BJ (cell line): ENCODE data around the gene DGKD. TPM values are rescaled to one million over a fixed set of nuclear protein-coding genes. Genes with fewer than 3 reads are reported as not detected.

Source experiments
- CTCF ChIA-PET: fragments of 350-600 bp; formaldehyde crosslinking; extraction: SDS; loops from one replicate; lab custom pipeline; 2021; ENCODE audit warnings: antibody characterized with exemption, inconsistent platforms; lab: Yijun Ruan, JAX
- POLR2A ChIA-PET: fragments of 300-600 bp; sonication (Branson Sonifier 250); formaldehyde crosslinking; extraction: SDS; loops from one replicate; lab custom pipeline; 2021; ENCODE audit warnings: antibody characterized with exemption; lab: Charles Lee
- DNase-seq: peaks from one replicate; pipeline ENCODE4 v3.0.0-alpha.2; 2011; ENCODE audit warnings: low read depth
- H3K27me3 ChIP-seq: 2 replicates; pipeline ENCODE4 v1.6.0; 2011; ENCODE audit warnings: low read length; ENCODE audit not compliant: control insufficient read depth, insufficient read depth
- H3K36me3 ChIP-seq: 2 replicates; pipeline ENCODE4 v1.5.1; 2011; ENCODE audit warnings: low read length; ENCODE audit not compliant: control insufficient read depth, insufficient read depth
- H3K4me3 ChIP-seq: 2 replicates; pipeline ENCODE4 v1.5.1; 2011; ENCODE audit warnings: low read depth, mild to moderate bottlenecking, control low read depth, low read length
- polyA plus RNA-seq: library from polyadenylated mRNA; depleted of rRNA; stranded (reverse); fragments of >200 nt; gene quantifications from 2 replicates; pipeline ENCODE4 v1.2.3, GENCODE V29; 2011
- TF ChIP-seq, protein P1 (sequence below): IDR thresholded peaks from 2 replicates; pipeline ENCODE4 v1.5.1; 2011; ENCODE audit warnings: low read depth, mild to moderate bottlenecking, control low read depth, inconsistent platforms, low read length, moderate library complexity; ENCODE audit not compliant: insufficient read depth

DGKD gene
- polyA plus RNA-seq, 1 experiment = 8.5 TPM

DNA sequence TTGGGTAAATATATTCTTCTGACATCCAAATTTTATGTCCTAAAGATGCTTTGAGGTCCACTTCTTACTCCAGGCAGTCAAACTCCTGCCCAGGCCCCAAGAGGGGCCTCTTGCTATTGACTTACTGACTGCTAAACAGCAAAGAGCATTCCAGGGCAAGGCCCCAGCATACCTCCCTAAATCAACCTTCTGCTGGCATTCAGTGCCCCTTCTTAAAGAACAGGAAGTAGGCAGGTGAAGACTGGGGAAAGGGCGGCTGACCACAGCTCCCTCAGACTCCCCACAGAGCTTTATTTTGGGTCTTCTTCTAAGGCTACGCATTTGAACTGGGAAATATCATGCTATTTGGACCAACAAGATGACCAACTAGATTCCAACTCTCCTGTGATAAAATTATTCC is 143.4 kb downstream of the DGKD start:
- ChIA-PET POLR2A (no interaction called here), CTCF (no interaction called here)
- H3K4me3 ChIP-seq = no peak overlapping the region
- H3K36me3 ChIP-seq = peaks cover 4% of the 10 kb centered on the region
- no peaks in the 10 kb centered on the region for H3K27me3 ChIP-seq
- TF ChIP-seq, protein P1, sequence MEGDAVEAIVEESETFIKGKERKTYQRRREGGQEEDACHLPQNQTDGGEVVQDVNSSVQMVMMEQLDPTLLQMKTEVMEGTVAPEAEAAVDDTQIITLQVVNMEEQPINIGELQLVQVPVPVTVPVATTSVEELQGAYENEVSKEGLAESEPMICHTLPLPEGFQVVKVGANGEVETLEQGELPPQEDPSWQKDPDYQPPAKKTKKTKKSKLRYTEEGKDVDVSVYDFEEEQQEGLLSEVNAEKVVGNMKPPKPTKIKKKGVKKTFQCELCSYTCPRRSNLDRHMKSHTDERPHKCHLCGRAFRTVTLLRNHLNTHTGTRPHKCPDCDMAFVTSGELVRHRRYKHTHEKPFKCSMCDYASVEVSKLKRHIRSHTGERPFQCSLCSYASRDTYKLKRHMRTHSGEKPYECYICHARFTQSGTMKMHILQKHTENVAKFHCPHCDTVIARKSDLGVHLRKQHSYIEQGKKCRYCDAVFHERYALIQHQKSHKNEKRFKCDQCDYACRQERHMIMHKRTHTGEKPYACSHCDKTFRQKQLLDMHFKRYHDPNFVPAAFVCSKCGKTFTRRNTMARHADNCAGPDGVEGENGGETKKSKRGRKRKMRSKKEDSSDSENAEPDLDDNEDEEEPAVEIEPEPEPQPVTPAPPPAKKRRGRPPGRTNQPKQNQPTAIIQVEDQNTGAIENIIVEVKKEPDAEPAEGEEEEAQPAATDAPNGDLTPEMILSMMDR = no peak
- DNase-seq = no peak

DNA sequence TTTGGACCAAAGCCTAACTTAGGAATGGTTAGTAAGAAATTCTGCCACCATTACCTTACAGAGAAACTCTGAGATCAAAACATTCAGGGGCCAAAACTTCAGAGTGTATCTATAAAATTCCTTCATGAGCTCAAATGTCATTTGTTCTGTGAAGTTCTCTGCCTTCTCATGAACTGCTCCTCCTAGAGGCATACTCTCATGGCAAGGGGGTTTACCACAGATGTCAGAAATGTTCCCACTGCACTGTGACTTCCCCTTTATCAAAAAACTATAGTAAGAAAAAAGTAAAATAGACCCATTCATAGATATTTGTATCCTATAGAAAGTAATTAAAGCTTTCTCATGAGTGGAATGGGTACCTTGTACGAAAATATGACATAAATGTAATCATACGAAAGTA is 143.8 kb downstream of the DGKD start:
- H3K4me3 ChIP-seq = no peak overlapping the region
- H3K36me3 ChIP-seq = peaks cover 4% of the 10 kb centered on the region
- POLR2A ChIA-PET = no interaction called here
- TF ChIP-seq, protein P1 = no peak
- DNase-seq = no peak
- H3K27me3 ChIP-seq = no peaks in the 10 kb centered on the region
- CTCF ChIA-PET = interaction anchor here (0.6 to 1.4 kb wide), 3 partner anchors 16 to 57 kb away, joined by 3 to 4 read pairs (median 3); no protein-coding TSS in a partner anchor

DNA sequence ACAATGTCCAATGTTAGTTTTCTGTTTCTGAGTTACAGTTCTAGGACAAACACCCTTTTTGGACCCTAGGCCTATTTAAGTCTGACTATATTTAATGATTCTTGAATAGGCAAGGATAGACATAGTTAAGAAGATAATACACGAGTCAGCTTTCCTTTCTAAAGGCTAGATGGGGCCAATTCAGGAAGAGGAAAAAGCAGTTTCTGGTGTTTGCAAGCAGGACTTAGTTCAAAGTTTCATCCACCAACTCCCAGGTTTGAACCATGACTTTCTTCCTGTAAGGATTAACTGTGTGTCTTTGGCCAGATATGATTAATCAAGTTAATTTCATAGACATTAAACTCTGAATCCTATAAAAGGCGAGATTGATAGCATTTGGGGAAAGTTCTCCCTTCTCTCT is 145.6 kb downstream of the DGKD start:
- TF ChIP-seq, protein P1 = no peak
- Histone ChIP-seq H3K27me3 (no peaks in the 10 kb centered on the region), H3K4me3 (no peak overlapping the region), H3K36me3 (peaks cover 1% of the 10 kb centered on the region; the same call in 1 of the 2 replicates)
- no peak for DNase-seq
- POLR2A ChIA-PET = no interaction called here
- CTCF ChIA-PET = no interaction called here

DNA sequence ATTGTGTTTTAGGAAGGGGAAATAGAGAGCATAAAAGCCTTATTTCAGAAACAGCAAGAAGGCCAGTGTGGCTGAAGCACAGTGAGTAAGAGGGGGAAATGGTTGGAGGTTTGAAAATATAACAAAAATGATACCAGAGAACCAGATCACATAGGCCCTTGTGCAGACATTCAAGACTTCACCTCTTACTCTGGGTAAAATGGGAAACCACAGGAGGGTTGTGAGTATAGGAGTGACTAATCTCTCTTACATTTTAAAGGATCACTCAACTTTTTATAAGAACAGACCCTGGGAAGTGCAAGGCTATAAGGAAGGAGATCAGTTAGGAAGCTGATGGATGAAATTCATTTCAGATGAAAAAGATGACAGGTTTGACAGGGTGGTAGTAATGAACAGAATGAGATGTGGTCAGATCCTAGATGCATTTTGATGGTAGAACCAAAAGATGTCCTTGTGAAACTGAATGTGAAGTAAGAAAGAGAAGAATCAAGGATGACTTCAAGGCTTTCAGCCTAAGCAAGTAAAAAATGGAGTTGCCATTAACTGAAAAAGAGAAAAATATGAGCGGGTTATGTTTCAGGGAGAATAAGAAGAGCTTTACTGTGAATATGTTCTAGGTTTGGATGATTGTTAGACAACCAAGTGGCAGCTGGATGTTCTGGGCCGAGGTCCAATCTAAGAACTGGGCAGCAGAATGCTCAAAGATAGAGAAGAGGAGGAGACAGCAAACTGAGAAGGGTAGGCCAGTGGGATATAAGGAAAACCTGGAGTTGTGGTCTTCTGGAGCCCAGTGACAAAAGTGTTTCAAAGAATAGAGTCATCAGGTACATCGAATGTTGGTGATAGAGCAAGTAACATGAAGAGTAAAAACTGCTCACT is 147.1 kb downstream of the DGKD start:
- Histone ChIP-seq H3K4me3 (no peak overlapping the region), H3K36me3 (no peaks in the 10 kb centered on the region), H3K27me3 (no peaks in the 10 kb centered on the region)
- POLR2A ChIA-PET = no interaction called here
- DNase-seq = no peak
- TF ChIP-seq, protein P1 = no peak
- CTCF ChIA-PET = no interaction called here

DNA sequence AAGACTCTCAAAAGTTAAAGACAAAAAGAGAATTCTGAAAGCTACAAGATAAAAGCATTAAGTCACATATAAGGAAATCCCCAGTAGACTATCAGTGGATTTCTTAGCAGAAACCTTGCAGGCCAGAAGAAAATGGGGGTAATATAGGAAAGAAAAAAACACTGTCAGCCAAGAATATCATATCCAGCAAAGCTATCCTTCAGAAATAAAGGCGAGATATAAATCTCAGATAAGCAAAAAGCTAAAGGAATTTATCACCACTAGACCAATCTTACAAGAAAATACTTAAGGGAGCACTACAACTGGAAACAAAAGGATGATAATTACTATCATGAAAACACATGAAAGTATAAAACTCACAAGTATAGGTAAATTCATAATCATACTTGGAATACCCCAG is 149.2 kb downstream of the DGKD start:
- CTCF ChIA-PET = no interaction called here
- Histone ChIP-seq H3K27me3 (no peaks in the 10 kb centered on the region), H3K36me3 (no peaks in the 10 kb centered on the region), H3K4me3 (no peak overlapping the region)
- POLR2A ChIA-PET = no interaction called here
- TF ChIP-seq, protein P1 = no peak
- DNase-seq = no peak
